ENCODE results near the gene C4orf50. TPM values are rescaled to one million over a fixed set of nuclear protein-coding genes. Genes with fewer than 3 reads are reported as not detected.

The C4orf50 gene
- total and polyA plus RNA-seq, 2 of the 8 experiments (the other 6 are each of a cell fraction or from before 2014, with no cell fraction given): 0.08 to 0.22 TPM

GRCh38 chr4:5959211-5959982 lies 58.8 kb downstream of the C4orf50 start:
- no peak overlapping the region for H4K5ac ChIP-seq (ENCODE audit: insufficient read length, low read depth, low read length)
- DNase-seq (ENCODE audit: low read depth in 1 of 2, low spot score in 2 of 2): no peak
- no peaks in the 10 kb centered on the region for H3K23me2 ChIP-seq (ENCODE audit: low read depth, low read length)
- no peak overlapping the region for H3K56ac ChIP-seq (replicated peaks; ENCODE audit: insufficient read length, low read depth, low read length)
- H3K4me2 ChIP-seq (ENCODE audit: insufficient read depth in 1 of 2, low read depth in 2 of 2, low read length in 2 of 2): no peak overlapping the region
- no peak overlapping the region for H3K18ac ChIP-seq (ENCODE audit: extremely low read depth, low read length)
- H2AK5ac ChIP-seq (ENCODE audit: low read depth, low read length): 0 out of 2 replicates have a peak overlapping the region, but pooled peaks have one; percentile 19
- no peak overlapping the region for H2BK5ac ChIP-seq (ENCODE audit: low read depth, low read length)
- no peaks in the 10 kb centered on the region for H3K79me2 ChIP-seq (ENCODE audit: control insufficient read depth in 1 of 2, insufficient read depth in 2 of 2, low read length in 2 of 2)
- H3K9me3 ChIP-seq (ENCODE audit: insufficient read depth in 2 of 2, low read depth in 1 of 2, low read length in 1 of 2): no peaks in the 10 kb centered on the region
- no peak overlapping the region for H3K4me3 ChIP-seq (ENCODE audit: extremely low read depth in 1 of 4, insufficient read depth in 2 of 4, low read depth in 3 of 4, low read length in 4 of 4)
- H2BK15ac ChIP-seq (ENCODE audit: low read length): no peak overlapping the region; the same call in 1 of the 2 replicates
- no peaks in the 10 kb centered on the region for H4K20me1 ChIP-seq (replicated peaks in 1 of 2; ENCODE audit: control insufficient read depth in 1 of 2, insufficient read depth in 2 of 2, low read length in 2 of 2)
- no peak overlapping the region for H2AFZ ChIP-seq (ENCODE audit: low read length)
- no peak overlapping the region for H3K4ac ChIP-seq (replicated peaks; ENCODE audit: insufficient read length, low read depth, low read length)
- ChIA-PET CTCF (ENCODE audit: partially characterized antibody) (interaction anchor here (0.9 to 1.7 kb wide), 6 partner anchors 13 to 146 kb away, joined by 3 to 4 read pairs (median 3); no protein-coding TSS in a partner anchor), POLR2A (ENCODE audit: partially characterized antibody) (no interaction called here)
- no peak overlapping the region for H3K27ac ChIP-seq (ENCODE audit: low read depth, low read length)
- H2BK120ac ChIP-seq (replicated peaks; ENCODE audit: low read depth, low read length): no peak overlapping the region
- H3K23ac ChIP-seq (ENCODE audit: insufficient read length): no peak overlapping the region
- peaks cover 0 to 2% (median 0%) of the 10 kb centered on the region in 4 experiments; a peak in 2 of 7 replicates for H3K27me3 ChIP-seq (replicated peaks in 1 of 4; ENCODE audit: control insufficient read depth in 3 of 4, extremely low read depth in 1 of 4, insufficient read depth in 3 of 4, low read length in 3 of 4)
- no peak overlapping the region for H4K91ac ChIP-seq (replicated peaks; ENCODE audit: insufficient read length, low read length)
- 0 out of 2 replicates have a peak overlapping the region, but pooled peaks have one; percentile 65 for H2BK12ac ChIP-seq (ENCODE audit: low read depth, low read length)
- no peak overlapping the region for H3K9ac ChIP-seq (replicated peaks in 1 of 4; ENCODE audit: extremely low read depth in 1 of 4, low read depth in 3 of 4, low read length in 3 of 4)
- peaks cover 6 to 20% (median 15%) of the 10 kb centered on the region in 4 experiments for H3K4me1 ChIP-seq (replicated peaks in 1 of 4; ENCODE audit: control insufficient read depth in 3 of 4, insufficient read depth in 4 of 4, low read length in 3 of 4)
- H3K79me1 ChIP-seq (ENCODE audit: low read depth, low read length): no peaks in the 10 kb centered on the region
- no peak overlapping the region for H3K14ac ChIP-seq (ENCODE audit: insufficient read length)
- no peaks in the 10 kb centered on the region for H3K36me3 ChIP-seq (ENCODE audit: control insufficient read depth in 2 of 4, insufficient read depth in 4 of 4, low read length in 3 of 4)
- H4K8ac ChIP-seq (ENCODE audit: extremely low read depth, insufficient read depth, low read length): no peak overlapping the region
- no peak overlapping the region for H2BK20ac ChIP-seq (ENCODE audit: low read length)
- WGBS, 2 experiments (ENCODE audit: extremely low coverage in 1 of 2, insufficient coverage in 1 of 2, insufficient read length in 1 of 2, insufficient replicate concordance in 2 of 2, low coverage in 1 of 2, low lambda C conversion rate in 2 of 2, missing lambda C conversion rate in 1 of 2): 79% methylated on average over 20 of the region's 20 CpGs; no CpG with 5 or more reads in 1 of the 2 experiments
- no peak for FAIRE-seq
- TF ChIP-seq TEAD4 (IDR thresholded peaks at IDR 0.05; ENCODE audit: low read depth, low read length) (no peak), CTCF (IDR thresholded peaks at IDR 0.05; ENCODE audit: control extremely low read depth in 1 of 3, insufficient read depth in 1 of 3, low read depth in 1 of 3, low read length in 3 of 3) (no peak), SP2 (IDR thresholded peaks at IDR 0.05; ENCODE audit: low read length) (no peak), SP1 (IDR thresholded peaks at IDR 0.05; ENCODE audit: low read depth, low read length) (no peak), NANOG (IDR thresholded peaks at IDR 0.05; ENCODE audit: insufficient read depth, low read depth, low read length, poor library complexity, severe bottlenecking) (no peak), CHD2 (IDR thresholded peaks at IDR 0.05; ENCODE audit: low read length) (no peak), HDAC2 (IDR thresholded peaks at IDR 0.05; ENCODE audit: borderline replicate concordance in 1 of 2, low read depth in 2 of 2, low read length in 2 of 2) (no peak), MAX (IDR thresholded peaks at IDR 0.05) (no peak), ZNF274 (IDR thresholded peaks at IDR 0.05; ENCODE audit: borderline replicate concordance, extremely low read depth, low read length) (no peak)

Data from H1 (cell line).